Stimulated activated CD4-positive, alpha-beta T cell treated with anti-CD3 and anti-CD28 coated beads, Interleukin-2, amount 100 ng/mL, for 4 hours (primary cell): Measurements from ENCODE around the gene FNDC3A.

Experiments
- DNase-seq: peaks from one replicate; pipeline ENCODE4 v3.0.0-alpha.2; 2020; ENCODE audit warnings: low read depth

The FNDC3A gene

GRCh38 chr13:49258089-49258796 is 282.5 kb downstream of the FNDC3A start:
- DNase-seq, result no peak
